Measurements from ENCODE around the gene SPACA7. TPM values are rescaled to one million over a fixed set of nuclear protein-coding genes. Genes with fewer than 3 reads are reported as not detected.

SPACA7 gene
- total and polyA plus RNA-seq, 10 of the 15 experiments (the other 5 are each of a cell fraction or from before 2014, with no cell fraction given): not detected

DNA sequence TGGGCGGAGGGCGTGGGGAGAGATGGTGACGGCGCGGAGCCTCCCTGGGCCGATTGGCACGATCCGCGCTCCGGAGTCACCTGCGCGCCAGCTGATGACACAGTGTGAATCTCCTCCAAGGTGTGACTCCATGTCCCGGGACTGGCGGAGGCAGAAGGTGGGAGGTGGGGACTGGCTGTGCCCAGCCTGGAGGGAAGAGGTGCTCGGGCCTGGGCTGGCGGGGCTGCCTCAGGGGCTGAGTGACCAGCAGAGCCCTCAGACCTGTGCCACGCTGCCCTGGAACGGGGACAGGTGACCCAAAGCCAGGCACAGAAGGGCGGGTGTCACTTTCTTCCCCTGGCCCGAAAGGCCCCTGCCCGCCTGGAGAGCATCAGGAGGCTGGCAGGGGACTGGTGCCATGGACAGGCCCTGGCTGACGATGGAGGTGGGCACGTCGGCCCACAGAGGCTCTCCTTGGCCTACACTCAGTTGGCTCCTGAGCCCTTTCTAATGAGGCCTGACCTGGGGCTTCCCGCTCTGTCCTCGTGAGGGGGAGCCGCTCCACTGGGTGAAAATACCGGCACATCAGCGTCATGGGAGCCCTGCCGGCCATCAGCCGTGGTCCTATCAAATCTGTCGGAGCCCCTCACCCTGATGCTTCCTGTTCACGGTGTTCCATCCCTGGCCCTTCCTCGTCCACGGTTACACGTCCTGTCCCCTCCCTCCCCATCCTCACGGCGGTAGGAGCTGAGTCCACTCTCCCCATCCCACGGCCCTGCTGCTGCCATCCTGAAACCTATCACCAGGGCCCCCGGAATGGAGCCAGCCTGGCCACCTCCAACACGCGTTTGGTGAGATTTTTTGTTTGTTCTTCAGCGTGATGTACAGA, 75.6 kb downstream of the SPACA7 start:
- no TSS peak for BruUV-seq (replicated peaks)
- FAIRE-seq: no peak
- in situ Hi-C loops (cut with MboI) (no loop called here), intact Hi-C loops (cut with micrococcal nuclease; ENCODE audit: unreplicated experiment) (no loop called here)
- H2AFZ ChIP-seq (ENCODE audit: control insufficient read depth, low read depth, low read length): no peak overlapping the region
- SMC1A ChIA-PET (ENCODE audit: uncharacterized antibody, unreplicated experiment): no interaction called here
- CTCF ChIA-PET: no interaction called here
- H3K27me3 ChIP-seq (replicated peaks in 1 of 2; ENCODE audit: control insufficient read depth in 2 of 2, insufficient read depth in 2 of 2, low read length in 1 of 2): no peaks in the 10 kb centered on the region
- no peak overlapping the region for H3K9ac ChIP-seq (ENCODE audit: control insufficient read depth, insufficient read depth, low read length)
- no peak overlapping the region for H3K4me2 ChIP-seq (ENCODE audit: control insufficient read depth, insufficient read depth)
- TF ChIP-seq BCL11A (IDR thresholded peaks at IDR 0.05; ENCODE audit: low read depth, low read length): no peak
- TF ChIP-seq BACH1 (IDR thresholded peaks at IDR 0.05; ENCODE audit: borderline replicate concordance): no peak
- TF ChIP-seq WRNIP1 (IDR thresholded peaks at IDR 0.05; ENCODE audit: borderline replicate concordance, low read depth, low read length): no peak
- no peak for TF ChIP-seq YY1 (IDR thresholded peaks at IDR 0.05; ENCODE audit: low read depth, low read length)
- no peak for TF ChIP-seq ZSCAN29 (IDR thresholded peaks at IDR 0.05)
- TF ChIP-seq BMI1 (IDR thresholded peaks at IDR 0.05; ENCODE audit: borderline replicate concordance): no peak
- TF ChIP-seq, protein P1, sequence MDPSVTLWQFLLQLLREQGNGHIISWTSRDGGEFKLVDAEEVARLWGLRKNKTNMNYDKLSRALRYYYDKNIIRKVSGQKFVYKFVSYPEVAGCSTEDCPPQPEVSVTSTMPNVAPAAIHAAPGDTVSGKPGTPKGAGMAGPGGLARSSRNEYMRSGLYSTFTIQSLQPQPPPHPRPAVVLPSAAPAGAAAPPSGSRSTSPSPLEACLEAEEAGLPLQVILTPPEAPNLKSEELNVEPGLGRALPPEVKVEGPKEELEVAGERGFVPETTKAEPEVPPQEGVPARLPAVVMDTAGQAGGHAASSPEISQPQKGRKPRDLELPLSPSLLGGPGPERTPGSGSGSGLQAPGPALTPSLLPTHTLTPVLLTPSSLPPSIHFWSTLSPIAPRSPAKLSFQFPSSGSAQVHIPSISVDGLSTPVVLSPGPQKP (IDR thresholded peaks at IDR 0.05; ENCODE audit: low read depth, low read length): no peak
- no peak for TF ChIP-seq SMAD1 (IDR thresholded peaks at IDR 0.05; ENCODE audit: low read depth, partially characterized antibody)
- TF ChIP-seq, protein P2, sequence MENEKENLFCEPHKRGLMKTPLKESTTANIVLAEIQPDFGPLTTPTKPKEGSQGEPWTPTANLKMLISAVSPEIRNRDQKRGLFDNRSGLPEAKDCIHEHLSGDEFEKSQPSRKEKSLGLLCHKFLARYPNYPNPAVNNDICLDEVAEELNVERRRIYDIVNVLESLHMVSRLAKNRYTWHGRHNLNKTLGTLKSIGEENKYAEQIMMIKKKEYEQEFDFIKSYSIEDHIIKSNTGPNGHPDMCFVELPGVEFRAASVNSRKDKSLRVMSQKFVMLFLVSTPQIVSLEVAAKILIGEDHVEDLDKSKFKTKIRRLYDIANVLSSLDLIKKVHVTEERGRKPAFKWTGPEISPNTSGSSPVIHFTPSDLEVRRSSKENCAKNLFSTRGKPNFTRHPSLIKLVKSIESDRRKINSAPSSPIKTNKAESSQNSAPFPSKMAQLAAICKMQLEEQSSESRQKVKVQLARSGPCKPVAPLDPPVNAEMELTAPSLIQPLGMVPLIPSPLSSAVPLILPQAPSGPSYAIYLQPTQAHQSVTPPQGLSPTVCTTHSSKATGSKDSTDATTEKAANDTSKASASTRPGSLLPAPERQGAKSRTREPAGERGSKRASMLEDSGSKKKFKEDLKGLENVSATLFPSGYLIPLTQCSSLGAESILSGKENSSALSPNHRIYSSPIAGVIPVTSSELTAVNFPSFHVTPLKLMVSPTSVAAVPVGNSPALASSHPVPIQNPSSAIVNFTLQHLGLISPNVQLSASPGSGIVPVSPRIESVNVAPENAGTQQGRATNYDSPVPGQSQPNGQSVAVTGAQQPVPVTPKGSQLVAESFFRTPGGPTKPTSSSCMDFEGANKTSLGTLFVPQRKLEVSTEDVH (IDR thresholded peaks at IDR 0.05; ENCODE audit: low read depth, partially characterized antibody): no peak
- no peaks in the 10 kb centered on the region for H3K4me1 ChIP-seq (ENCODE audit: control insufficient read depth, insufficient read depth, low read length)
- 67% methylated on average over 41 of the region's 43 CpGs for WGBS (ENCODE audit: insufficient coverage, insufficient replicate concordance, low lambda C conversion rate, missing lambda C conversion rate)
- H3K4me3 ChIP-seq: no peak overlapping the region
- POLR2A ChIA-PET: no interaction called here
- RAD21 ChIA-PET (ENCODE audit: unreplicated experiment): no interaction called here
- H3K9me3 ChIP-seq (replicated peaks; ENCODE audit: control insufficient read depth, insufficient read depth, low read length): no peaks in the 10 kb centered on the region
- H3K27ac ChIP-seq (ENCODE audit: control insufficient read depth, insufficient read depth): no peak overlapping the region
- no peak for DNase-seq (ENCODE audit: low read depth, low spot score)
- H4K20me1 ChIP-seq (ENCODE audit: control insufficient read depth, insufficient read depth): no peaks in the 10 kb centered on the region
- no peaks in the 10 kb centered on the region for H3K36me3 ChIP-seq (ENCODE audit: control insufficient read depth in 2 of 2, insufficient read depth in 2 of 2, low read length in 1 of 2)
- ATAC-seq: no peak
- no peaks in the 10 kb centered on the region for H3K79me2 ChIP-seq (ENCODE audit: control insufficient read depth, insufficient read depth, low read length)
